ENCODE results near the gene PTPRB.

GRCh38 chr12:70686907-70687306 is 49.7 kb upstream of the PTPRB start:
- TF ChIP-seq, protein P1, sequence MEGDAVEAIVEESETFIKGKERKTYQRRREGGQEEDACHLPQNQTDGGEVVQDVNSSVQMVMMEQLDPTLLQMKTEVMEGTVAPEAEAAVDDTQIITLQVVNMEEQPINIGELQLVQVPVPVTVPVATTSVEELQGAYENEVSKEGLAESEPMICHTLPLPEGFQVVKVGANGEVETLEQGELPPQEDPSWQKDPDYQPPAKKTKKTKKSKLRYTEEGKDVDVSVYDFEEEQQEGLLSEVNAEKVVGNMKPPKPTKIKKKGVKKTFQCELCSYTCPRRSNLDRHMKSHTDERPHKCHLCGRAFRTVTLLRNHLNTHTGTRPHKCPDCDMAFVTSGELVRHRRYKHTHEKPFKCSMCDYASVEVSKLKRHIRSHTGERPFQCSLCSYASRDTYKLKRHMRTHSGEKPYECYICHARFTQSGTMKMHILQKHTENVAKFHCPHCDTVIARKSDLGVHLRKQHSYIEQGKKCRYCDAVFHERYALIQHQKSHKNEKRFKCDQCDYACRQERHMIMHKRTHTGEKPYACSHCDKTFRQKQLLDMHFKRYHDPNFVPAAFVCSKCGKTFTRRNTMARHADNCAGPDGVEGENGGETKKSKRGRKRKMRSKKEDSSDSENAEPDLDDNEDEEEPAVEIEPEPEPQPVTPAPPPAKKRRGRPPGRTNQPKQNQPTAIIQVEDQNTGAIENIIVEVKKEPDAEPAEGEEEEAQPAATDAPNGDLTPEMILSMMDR (IDR thresholded peaks at IDR 0.05 in 2 of 3, conservative IDR thresholded peaks at IDR 0.05 in 1 of 3; ENCODE audit: borderline replicate concordance in 1 of 3, insufficient read depth in 1 of 3, low read depth in 2 of 3, low read length in 2 of 3): no peak
- TF ChIP-seq SIN3A (IDR thresholded peaks at IDR 0.05; ENCODE audit: low read depth) (no peak), POLR2AphosphoS5 (IDR thresholded peaks at IDR 0.05; ENCODE audit: low read depth, low read length) (no peak), ZNF274 (IDR thresholded peaks at IDR 0.05; ENCODE audit: low read depth, low read length) (no peak), POLR2A (IDR thresholded peaks at IDR 0.05; ENCODE audit: borderline replicate concordance, extremely low read depth, insufficient read depth, insufficient read length) (no peak), EZH2 (IDR thresholded peaks at IDR 0.05) (no peak), MAX (IDR thresholded peaks at IDR 0.05) (no peak), SRF (IDR thresholded peaks at IDR 0.05; ENCODE audit: low read depth) (no peak), EZH2phosphoT487 (IDR thresholded peaks at IDR 0.05; ENCODE audit: borderline replicate concordance) (no peak), SP1 (IDR thresholded peaks at IDR 0.05; ENCODE audit: low read depth) (no peak), TCF7L2 (IDR thresholded peaks at IDR 0.05; ENCODE audit: borderline replicate concordance, extremely low read depth, insufficient read depth, insufficient read length) (no peak), YY1 (IDR thresholded peaks at IDR 0.05; ENCODE audit: extremely low read depth, insufficient replicate concordance, low read depth, low read length) (no peak), ELF1 (IDR thresholded peaks at IDR 0.05; ENCODE audit: borderline replicate concordance, low read depth) (no peak)
- TF ChIP-seq, protein P2, sequence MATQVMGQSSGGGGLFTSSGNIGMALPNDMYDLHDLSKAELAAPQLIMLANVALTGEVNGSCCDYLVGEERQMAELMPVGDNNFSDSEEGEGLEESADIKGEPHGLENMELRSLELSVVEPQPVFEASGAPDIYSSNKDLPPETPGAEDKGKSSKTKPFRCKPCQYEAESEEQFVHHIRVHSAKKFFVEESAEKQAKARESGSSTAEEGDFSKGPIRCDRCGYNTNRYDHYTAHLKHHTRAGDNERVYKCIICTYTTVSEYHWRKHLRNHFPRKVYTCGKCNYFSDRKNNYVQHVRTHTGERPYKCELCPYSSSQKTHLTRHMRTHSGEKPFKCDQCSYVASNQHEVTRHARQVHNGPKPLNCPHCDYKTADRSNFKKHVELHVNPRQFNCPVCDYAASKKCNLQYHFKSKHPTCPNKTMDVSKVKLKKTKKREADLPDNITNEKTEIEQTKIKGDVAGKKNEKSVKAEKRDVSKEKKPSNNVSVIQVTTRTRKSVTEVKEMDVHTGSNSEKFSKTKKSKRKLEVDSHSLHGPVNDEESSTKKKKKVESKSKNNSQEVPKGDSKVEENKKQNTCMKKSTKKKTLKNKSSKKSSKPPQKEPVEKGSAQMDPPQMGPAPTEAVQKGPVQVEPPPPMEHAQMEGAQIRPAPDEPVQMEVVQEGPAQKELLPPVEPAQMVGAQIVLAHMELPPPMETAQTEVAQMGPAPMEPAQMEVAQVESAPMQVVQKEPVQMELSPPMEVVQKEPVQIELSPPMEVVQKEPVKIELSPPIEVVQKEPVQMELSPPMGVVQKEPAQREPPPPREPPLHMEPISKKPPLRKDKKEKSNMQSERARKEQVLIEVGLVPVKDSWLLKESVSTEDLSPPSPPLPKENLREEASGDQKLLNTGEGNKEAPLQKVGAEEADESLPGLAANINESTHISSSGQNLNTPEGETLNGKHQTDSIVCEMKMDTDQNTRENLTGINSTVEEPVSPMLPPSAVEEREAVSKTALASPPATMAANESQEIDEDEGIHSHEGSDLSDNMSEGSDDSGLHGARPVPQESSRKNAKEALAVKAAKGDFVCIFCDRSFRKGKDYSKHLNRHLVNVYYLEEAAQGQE (IDR thresholded peaks at IDR 0.05; ENCODE audit: low read depth): no peak
